GM18517 (cell line): ENCODE data around the gene PCNX1.
"Not testable (repeated sequence)": the region's sequence is repeated elsewhere in the genome, so short reads cannot be mapped to it uniquely, and the experiment has no call there.

Experiments
- ATAC-seq: cut with Tn5 transposase; IDR thresholded peaks from one replicate; pipeline ENCODE4 v1.9.1; 2021; ENCODE audit warnings: mild to moderate bottlenecking, moderate library complexity; ENCODE audit not compliant: unreplicated experiment

Gene PCNX1

DNA sequence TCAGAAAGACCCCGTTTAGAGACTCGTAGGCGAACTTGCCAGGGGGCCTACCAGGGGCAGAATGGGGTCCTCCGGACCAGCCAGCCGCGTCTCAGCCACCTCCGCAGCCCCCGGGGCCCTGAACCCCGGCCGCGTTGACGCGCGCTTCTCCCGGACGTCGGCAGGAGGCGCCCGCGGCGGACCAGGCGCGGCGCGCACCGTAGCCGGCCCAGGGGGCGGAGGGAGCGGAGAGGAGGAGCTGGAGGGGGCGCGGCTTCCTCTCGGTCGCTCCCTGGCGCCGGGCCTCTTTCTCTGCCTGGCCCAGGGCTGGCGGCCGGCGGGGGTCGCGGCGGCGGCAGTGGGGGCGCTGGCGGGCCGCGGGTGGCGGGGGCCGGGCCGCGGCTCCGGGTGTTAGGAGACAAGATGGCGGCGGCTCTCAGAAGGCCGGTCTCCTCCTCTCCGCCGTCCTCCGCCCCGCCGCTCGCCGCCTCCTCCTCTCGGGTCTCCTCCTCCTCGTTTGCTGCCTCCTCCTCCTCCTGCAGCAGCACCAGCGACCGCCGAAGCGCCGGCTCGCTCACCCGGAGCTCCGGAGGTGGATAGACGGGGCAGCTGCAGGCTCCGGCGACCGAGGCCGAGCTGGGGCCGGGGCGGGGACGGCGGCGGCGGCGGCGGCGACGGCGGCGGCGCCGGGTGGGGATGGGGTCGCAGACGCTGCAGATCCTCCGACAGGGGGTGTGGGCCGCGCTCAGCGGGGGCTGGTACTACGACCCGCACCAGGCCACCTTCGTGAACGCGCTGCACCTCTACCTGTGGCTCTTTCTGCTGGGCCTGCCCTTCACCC, at the start of gene PCNX1:
PCNX1 (plus strand) TSS at position 284 of the 820 bp plus-strand sequence; CDS start at position 676, 392 bp downstream.
- ATAC-seq, result peak; percentile 62

GRCh38 chr14:70857496-70857890, 49.8 kb upstream of the PCNX1 start:
- no peak for ATAC-seq

DNA sequence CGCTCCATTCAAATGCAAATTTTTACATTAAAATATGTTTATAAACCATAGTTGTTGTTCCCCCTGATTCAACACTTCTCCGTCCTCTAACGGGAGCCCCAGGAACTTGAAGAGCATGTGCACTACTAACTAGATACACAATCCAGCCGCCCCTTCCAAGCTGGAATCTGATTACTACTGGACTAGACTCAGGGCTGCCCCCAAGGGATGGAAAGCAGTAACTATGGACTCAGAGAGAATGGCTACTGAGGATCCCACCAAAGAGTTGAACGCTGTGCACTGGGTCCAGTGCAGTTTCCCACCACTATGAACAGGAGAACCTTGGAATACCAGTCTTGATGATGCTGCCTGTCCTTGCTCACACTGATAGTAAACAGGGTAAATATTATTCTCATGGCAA, 48.6 kb upstream of the PCNX1 start:
- ATAC-seq, result no peak

GRCh38 chr14:70866992-70867391, 40.3 kb upstream of the PCNX1 start:
- not testable (repeated sequence) for ATAC-seq

- ATAC-seq, result no peak
These were observed 36.3 kb upstream of the PCNX1 start for GRCh38 chr14:70871001-70871400.

DNA sequence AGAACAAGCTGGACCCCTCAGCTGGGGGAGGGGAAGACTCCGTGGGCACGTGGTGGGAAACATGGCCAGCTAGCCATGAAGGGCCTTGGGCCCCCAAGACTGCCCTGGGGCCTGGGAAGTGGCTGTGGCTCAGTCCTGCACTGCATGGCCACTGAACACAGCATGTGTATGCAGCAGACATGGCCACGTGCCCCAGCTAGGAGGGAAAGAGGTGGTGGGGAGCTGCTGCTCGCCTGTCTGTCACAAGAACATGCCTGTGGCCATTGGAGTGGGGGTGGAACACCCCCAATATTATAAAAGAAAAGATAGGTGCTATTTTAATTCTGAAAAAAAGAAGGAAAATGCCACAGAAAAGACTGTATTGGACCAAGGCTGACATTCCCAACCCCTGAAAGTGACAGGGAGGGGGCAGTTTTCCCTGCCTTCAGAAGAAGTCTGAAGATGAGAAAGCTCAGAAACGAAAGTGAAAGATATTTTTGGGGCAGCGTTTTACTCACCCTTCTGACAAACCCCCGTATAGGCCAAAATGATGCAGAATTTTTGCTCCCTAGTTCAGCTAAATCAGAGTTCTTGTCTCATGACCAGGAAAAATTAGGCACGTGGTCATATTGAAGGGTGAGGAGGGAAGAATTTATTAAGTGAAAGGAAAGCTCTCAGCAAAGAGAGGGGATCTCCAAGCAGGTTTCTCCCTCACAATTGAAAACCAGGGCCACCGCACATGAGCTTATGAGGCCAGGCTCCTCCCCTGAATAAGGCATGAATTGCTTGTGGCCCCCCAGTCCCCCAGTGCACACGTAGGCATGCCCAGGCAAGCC, 35.2 kb upstream of the PCNX1 start:
- no peak for ATAC-seq

DNA sequence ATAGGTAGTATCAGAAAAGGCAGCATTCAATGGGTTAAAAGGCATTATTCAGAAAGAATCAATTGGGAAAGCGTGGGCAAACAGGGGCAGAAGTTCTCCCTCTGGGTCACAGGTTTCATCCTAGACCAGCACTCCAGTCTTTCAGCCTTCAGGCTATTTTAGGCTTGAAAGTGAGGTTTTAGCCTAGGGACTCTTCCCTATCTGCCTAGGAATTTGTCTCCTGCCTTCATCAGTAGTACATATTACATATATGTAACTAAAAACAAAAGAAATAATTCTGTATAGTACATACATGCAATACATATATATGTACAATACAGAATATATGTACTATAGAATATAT, 34.6 kb upstream of the PCNX1 start:
- no peak for ATAC-seq

DNA sequence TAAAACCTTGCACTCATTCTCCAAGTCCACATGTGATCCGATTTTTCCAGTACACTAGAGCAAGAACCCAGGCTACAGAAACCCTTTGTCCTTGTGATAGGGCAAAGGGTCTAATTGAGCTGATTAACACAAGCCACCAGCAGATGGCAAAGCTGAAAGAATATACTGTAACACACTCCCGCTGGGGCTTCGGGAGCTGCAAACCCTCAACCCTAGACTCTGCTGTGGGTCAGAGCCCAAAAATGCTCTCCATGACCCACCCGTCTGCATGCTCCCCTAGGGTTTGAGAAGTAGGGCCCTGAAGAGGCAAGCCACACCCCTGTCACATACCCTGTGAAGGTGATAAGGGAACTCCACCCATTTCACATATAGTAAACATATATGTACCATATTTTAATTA, 33.6 kb upstream of the PCNX1 start:
- no peak for ATAC-seq

- ATAC-seq, result not testable (repeated sequence)
These were observed 31.3 kb upstream of the PCNX1 start for GRCh38 chr14:70875811-70876460.

- ATAC-seq, result no peak
These were observed 27.8 kb upstream of the PCNX1 start for GRCh38 chr14:70879448-70879847.

DNA sequence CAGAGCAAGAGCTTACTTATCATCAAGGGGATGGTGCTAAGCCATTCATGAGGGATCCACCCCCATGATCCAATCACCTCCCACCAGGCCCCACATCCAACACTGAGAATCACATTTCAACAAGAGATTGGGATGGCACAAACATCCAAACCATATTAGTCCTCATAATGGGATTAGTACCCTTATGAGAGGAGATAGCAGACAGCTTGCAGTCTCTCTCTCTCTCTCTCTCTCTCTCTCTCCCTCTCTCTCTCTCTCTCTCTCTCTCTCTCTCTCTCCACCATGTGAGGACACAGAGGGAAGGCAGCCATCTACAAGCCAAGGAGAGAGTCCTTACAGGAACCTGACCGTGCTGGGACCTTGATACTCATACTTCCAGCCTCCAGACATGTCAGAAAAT, 26.4 kb upstream of the PCNX1 start:
- ATAC-seq, result not testable (repeated sequence)

DNA sequence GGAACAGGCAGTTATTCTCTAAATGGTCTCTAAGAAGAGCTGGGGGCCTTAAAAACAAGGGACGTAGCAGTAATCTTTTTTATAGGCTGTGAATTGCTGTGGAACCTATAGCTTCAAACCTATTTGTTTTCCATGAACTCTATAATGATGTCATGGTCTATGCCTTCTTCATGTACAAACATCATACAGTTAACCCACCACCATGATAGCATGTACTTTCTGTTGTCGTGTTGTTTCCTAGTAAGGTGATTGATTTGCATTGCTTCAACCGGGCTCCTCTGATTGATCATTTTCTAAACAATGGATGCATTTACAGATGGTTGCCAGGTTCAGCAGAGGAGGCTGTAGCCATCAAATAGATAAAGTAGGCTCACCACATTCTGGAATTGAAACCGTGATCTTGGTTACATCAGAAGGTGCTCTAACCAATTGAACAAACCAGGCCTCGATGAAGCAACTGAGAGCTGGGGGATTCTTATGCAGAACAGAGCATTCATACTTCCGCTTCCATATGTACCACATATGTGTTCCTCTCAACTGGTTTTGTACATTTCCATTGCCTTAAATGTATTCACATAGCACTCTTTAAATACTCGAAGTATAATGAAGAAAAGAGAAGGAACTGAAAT, 25.6 kb upstream of the PCNX1 start:
- ATAC-seq, result no peak

- ATAC-seq, result no peak
These were observed 24.3 kb upstream of the PCNX1 start for GRCh38 chr14:70882776-70883492.

DNA sequence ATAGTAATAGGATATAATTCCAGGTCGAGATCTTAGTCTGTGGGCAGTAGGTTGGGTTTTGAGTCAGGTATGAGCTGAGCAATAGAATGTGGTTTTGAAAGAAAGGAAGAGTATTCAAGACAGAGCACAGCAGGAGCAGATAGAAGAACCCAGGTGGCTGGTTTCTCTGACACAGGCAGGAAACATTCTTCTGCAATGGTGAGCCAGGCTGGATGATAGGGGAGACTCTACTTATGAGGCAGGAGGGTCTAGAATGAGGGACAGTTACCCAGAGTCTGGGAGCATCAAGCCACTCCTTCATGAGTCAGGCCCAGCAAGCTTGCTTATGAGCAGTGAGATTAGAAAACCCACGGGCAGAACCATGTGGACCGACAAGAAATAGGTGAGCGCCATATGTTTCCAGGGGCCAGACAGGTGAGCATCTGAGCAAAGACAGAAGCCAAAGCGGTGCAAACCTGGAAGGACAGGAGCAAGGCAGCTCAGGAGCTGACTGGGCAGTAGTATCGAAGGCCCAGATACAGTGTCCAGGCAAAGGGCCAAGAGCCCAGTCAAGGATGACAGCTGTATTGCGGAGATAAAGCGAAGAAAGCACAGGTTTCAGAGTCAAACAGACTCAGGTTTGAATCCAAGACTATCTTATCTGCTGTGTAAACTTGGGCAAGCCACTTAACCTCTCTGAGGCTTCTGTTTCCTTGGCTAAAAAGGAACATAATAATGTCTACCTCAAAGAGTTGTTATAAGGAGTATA, 22.5 kb upstream of the PCNX1 start:
- ATAC-seq, result no peak

DNA sequence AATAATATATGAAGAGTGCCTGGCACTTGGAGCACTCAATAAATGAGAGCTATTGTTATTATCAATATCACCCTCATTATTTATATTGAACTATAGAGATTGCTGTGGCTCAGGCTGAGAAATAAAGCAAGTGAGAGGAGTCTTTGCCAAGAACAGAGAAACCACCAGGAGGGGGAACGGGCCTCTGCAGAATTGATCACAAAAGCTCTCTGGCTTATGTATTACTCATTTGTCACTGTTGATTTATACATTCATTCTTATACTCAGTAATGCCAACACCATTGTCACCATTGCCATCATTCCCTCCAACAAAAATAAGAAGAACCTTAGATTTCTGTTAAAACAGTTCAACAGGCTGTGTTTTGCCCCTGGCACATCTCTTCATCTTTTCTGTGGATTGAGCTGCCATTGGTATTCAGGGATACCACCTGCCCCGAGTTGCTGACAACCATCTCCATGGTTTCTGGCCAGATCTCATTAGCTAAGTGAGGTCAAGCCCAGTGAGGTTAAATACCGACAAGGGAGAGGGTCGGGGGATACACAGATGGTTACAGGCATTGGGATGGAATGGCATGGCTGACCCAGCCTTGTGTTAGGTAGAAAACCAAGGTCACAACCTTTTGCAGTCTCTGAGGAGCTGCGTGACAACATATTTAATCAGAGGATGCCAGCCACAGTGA, 21.8 kb upstream of the PCNX1 start:
- ATAC-seq, result no peak

GRCh38 chr14:70886421-70887206, 20.6 kb upstream of the PCNX1 start:
- peak; percentile 51 for ATAC-seq

GRCh38 chr14:70887207-70887681, 20.0 kb upstream of the PCNX1 start:
- ATAC-seq, result peak; percentile 45

- no peak for ATAC-seq
These were observed 19.3 kb upstream of the PCNX1 start for GRCh38 chr14:70887737-70888499.
